ENCODE measurements around the gene TIMM17A.
"Not testable (repeated sequence)": the region's sequence is repeated elsewhere in the genome, so short reads cannot be mapped to it uniquely, and the experiment has no call there.

TIMM17A gene

GRCh38 chr1:202016022-202016810 is 60.9 kb downstream of the TIMM17A start:
- DNase-seq (ENCODE audit: low spot score), result no peak

DNA sequence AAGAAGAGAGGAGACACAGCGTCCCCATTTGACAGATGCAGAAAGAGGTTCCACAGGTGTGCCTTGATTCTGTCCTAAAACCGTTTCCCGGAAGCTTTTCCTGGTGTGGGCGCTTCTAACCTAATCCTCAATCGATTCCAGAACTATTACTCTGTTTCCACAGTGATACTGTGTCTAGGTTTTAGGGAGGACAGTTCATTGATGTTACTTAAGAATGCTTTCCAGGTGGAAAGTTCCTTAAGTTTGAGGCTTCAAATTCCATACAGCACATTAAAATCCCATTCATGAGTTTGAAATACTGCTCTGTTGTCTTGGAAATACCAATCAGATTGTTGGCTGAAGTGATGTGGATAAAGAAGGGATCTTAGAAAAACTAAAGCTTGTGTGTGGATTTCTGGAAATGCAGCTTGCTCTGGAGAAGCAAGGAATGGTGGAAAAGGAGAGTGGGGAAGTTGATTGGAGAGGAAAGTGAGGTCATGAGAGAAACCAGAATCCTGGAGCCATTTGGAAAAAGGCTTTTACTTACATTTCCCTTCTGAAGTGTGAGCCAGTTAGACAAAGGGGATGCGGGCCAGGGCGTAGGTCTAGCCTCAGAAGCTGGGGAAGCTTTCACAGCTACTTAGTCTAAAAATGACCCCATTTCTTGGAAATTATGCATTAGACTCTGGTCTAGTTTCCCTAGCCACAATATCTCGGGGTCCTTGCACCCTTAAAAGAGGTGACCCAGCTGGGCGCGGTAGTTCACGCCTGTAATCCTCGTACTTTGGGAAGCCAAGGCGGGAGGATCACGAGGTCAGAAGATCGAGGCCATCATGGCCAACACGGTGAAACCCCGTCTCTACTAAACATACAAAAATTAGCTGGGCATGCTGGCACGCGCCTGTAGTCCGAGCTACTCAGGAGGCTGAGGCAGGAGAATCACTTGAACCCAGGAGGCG is 61.8 kb downstream of the TIMM17A start:
- DNase-seq (ENCODE audit: low spot score), result no peak

DNA sequence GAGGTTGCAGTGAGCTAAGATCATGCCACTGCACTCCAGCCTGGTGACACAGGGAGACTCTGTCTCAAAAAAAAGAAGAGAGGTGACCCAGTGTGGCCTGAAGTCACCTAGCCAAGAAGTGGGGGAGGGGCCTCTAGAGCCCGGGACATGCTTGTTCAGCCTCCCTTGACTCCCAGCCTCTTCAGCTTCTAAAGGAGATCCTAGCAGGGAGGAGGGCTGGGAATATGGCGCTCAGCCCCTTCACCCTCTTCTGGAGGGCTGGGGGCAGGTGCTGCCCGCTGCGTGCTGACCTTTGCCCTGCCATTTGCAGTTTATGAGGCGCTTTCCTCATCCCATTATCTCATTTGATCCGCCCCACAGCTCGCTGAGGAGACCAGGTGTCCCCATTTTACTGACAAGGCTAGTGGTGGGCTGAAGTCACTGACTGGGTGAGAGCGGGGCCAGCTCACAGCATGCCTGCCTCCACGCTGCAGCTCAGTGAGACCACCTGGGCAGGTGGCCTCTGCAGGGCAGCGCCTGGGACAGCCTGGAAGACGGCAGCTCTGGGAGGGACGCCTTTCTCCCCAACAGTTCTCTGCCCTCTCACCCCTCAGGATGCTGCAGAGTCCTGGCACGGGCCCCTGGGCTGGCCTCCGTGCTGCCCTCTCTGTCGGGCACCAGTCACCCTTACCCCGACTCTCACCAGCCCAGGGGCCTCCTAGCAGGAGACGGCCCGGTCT is 62.6 kb downstream of the TIMM17A start:
- no peak for DNase-seq (ENCODE audit: low spot score)

GRCh38 chr1:202018468-202019234 is 63.3 kb downstream of the TIMM17A start:
- no peak for DNase-seq (ENCODE audit: low spot score)

DNA sequence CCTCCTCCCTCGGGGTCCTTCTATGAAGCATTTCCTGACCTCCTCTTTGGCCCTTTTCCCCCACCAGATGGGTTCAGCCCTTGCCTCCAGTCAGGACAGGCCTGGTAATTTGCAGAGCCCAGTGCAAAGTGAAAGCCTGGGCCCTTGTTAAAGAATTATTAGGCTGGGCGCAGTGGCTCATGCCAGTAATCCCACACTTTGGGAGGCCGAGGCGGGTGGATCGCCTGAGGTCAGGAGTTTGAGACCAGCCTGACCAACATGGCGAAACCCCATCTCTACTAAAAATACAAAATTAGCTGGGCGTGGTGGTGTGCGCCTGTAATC is 63.9 kb downstream of the TIMM17A start:
- not testable (repeated sequence) for DNase-seq (ENCODE audit: low spot score)

Measured in CD4-positive, alpha-beta T cell treated with Interleukin-15 for 4 hours (primary cell).